HG02970 (cell line): ENCODE data around the gene LRRC37A2.
"Not testable (repeated sequence)": the region's sequence is repeated elsewhere in the genome, so short reads cannot be mapped to it uniquely, and the experiment has no call there.

ENCODE experiments used
- ATAC-seq: cut with Tn5 transposase; IDR thresholded peaks from one replicate; pipeline ENCODE4 v1.9.1; 2021; ENCODE audit warnings: mild to moderate bottlenecking, moderate library complexity, moderate number of reproducible peaks; ENCODE audit not compliant: unreplicated experiment, low FRiP score

The LRRC37A2 gene

DNA sequence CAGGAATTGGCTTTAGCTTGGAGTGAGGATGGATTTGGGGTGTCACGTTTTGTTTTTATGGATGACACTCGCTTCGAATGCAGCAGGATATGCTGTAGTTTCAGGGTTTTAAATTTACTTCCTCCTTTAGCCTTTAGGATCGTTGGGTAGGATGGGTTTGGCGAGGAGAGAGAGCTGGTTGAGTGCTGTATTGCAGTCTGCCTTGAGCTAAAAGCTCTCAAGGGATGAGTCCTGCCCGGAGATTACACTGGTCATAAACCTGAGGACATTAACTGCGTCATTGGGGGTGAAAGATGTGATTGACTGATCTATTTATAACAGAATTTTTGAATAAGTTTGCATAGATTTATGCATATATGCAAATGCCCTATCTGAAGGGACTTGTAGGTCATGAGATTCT is 79.1 kb downstream of the LRRC37A2 start:
- ATAC-seq, result not testable (repeated sequence)

DNA sequence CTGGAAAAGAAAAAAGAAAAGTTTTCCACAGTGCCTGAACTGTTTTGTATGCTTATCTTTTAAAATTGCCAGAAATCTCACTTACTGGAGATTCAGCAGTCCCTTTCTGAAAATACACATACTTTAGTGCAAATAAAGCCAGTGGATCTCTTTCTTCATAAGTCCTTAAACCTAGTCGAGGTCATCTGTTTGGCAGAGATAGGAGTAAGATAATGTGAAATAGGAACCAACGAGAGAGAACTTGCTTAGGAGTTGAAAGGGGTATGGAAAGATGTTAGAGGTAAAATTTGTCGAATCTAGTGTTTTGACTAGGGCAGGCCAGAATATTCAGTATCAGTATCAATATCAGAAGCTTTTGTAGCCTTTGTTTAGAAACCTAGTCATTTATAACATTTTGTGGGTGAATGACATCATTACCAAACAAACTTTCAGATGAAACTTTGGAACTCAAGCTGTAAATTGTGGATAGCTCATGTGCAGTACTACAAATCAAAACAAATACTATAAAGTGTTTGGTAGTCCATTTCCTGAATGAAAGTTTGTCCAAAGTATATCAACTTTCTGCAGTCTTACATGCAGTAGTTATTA is 86.2 kb downstream of the LRRC37A2 start:
- ATAC-seq, result not testable (repeated sequence)

DNA sequence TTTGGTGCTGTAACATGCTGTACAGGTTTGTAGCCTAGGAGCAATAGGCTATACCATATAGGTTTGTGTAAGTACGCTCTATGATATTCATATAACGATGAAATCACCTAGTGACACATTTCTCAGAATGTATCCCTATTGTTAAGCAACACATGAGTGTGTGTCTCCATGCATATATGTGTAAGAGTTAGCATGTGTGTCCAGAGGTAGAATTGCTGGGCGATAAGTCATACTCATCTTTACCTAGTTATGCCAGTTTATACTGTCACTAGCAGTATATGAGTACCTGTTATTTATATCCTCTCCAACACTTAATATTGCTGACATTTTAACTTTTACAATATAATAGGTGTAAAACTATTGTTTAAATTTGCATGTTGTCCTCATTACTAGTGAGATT is 88.5 kb downstream of the LRRC37A2 start:
- ATAC-seq, result not testable (repeated sequence)

DNA sequence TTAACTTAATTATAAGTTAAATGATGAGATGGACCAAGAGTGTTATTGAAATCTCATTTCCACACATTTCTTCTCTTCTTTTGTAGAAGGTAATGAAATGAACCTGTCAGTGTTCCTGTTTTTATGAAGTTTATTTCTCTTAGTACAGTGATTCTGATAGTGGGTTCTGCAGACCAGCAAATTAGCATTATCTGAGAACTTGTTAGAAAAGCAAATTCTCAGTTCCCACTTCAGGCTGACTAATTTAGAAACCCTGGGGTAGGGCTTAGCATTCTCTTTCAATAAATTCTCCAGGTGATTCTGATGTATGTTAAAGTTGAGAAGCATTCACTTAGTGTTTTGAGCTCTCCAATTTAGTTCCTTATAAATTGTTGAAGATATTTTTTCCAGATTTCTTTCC is 90.9 kb downstream of the LRRC37A2 start:
- peak; percentile 73 for ATAC-seq
